ENCODE data around the gene DYRK1B.
"Not testable (repeated sequence)": the region's sequence is repeated elsewhere in the genome, so short reads cannot be mapped to it uniquely, and the experiment has no call there.

DYRK1B gene

DNA sequence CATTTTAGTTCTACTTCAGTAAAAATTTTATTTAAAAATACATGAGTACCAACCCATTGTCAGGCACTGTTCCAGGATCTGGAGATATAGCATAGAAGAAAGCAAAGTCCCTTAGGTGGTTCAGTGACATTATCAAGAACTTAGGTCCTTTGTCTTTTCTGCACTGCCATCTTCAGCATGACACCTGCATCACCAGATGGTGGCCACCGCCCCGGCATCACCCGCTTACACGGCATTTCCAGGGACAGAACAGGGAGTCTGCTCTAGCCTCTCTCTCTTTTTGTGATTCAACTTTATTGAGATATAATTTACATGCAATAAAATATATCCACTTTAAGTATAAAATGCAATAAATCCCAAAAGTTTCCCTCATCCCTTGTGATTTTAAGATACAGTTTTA is 23.5 kb downstream of the DYRK1B start:
- no peak for DNase-seq (ENCODE audit: low read depth, low spot score)

DNA sequence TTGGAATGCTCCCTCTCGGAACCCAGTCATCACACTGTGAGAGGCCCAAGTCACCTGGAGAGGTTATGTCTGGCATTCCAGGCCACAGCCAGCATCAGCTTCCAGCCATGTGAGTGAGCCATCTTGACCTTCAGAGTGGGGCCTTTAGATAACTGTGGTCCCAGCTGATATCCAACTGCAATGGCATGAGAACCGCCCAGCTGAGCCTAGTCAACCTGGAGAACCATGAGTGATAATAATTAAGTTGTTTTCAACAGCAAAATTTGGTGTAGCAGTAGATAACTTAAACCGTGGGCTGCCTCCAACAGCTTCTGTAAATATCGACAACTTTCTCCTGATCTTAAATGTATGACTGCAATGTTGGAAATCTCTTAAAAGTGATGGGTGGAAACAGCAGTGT is 24.6 kb downstream of the DYRK1B start:
- DNase-seq (ENCODE audit: low read depth, low spot score): no peak

DNA sequence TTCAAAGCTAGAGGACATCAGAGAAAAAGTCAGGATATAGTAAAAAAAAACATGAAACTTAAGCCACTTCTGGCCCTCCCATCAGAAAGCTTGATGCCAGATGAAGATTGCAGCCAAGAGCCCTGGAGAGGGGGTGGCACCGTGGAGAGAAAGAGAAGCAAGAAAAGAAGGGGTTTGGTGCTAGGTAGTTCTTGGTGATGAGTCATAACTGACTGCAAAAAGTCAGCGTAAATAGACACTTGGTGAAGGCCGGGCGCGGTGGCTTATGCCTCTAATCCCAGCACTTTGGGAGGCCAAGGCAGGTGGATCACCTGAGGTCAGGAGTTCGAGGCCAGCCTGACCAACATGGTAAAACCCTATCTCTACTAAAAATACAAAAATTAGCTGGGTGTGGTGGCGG is 25.3 kb downstream of the DYRK1B start:
- not testable (repeated sequence) for DNase-seq (ENCODE audit: low read depth, low spot score)

DNA sequence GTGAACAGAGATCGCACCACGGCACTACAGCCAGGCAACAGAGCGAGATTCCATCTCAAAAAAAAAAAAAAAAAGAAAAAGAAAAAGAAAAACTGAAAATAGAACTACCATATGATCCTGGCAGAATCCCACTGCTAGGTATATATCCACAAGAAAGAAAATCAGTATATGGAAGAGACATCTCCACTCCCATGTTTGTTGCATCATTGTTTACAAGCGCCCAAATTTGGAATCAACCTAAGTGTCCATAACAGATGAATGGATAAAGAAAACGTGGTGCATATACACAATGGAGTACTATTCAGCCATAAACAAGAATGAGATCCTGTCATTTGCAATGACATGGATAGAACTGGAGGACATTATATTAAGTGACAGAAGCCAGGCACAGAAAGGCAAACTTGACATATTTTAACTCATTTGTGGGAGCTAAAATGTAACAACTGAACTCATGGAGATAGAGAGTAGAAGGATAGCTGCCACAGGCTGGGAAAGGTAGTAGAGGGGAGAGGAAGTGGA is 26.1 kb downstream of the DYRK1B start:
- no peak for DNase-seq (ENCODE audit: low read depth, low spot score)

DNA sequence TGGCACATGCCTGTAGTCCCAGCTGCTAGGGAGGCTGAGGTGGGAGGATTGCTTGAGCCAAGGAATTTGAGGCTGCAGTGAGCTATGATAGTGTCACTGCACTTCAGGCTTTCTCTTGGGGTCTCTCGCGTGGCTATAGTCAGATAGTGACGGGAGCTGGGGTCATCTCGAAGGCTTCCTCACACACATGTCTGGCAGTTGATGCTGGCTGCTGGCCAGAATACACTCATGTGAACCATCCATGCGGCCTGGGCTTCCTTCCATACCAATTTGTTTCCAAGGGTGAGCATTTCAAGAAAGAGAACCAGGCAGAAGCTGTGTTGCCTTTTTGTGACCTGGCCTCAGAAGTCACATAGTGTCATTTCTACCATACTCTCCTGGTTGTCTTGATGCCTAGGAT is 28.9 kb downstream of the DYRK1B start:
- DNase-seq (ENCODE audit: low read depth, low spot score): no peak

DNA sequence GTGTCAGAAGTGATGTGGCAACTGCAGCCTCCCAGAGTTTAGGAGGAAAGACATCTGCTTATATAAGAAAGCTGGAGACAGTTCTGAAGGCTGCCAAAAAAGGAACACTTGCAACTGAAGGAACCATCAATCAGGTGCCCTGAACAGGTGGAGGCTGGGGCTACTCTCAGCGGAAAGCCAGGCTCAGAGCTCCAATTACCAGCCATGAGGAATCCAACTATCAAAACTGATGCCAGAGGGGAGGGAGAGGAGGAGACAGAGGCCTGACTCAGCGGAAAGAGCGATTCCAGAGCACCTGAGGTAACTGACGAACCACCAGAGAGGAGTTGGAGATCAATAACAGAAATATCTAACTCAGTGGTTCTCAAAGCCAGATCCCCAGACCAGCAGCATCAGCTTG is 31.0 kb downstream of the DYRK1B start:
- no peak for DNase-seq (ENCODE audit: low read depth, low spot score)

DNA sequence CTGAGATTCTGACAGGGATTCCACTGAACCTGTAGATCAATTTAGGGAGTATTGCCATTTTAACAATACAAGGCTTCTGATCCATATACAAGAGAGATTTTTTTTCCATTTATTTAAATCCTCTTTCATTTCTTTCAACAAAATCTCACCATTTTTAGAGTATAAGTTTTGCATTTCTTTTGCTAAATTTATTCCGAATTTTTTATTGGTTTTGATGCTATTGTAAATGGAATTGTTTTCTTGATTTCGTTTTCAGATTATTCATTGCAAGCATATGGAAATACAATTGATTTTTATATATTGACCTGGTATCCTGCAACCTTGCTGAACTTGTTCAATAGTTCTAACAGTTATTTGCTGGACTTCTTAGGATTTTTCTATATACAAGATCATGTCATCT is 36.9 kb downstream of the DYRK1B start:
- DNase-seq (ENCODE audit: low read depth, low spot score): no peak

DNA sequence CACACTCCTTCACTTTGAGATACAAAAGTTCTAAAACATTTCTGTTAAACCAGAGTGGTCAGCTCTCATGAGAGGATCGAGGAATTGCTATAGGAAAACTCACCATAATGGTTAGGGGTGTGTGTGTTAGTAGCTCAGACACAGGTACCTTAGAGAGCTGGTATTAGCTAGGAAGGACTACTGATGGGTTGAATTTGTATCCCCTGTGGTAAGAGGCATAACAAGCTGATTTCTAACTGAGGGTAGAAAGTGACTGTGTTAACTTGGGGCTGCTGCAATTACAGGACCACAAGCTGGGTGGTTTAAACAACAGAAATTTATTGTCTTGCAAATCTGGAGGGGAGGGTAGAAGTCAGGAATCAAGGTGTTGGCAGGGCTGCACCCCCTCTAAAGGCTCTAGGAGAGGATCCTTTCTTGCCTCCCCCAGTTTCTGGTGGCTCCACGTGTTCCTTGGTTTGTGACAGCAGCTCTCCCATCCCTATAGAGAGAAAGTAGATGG is 37.9 kb downstream of the DYRK1B start:
- no peak for DNase-seq (ENCODE audit: low read depth, low spot score)

DNA sequence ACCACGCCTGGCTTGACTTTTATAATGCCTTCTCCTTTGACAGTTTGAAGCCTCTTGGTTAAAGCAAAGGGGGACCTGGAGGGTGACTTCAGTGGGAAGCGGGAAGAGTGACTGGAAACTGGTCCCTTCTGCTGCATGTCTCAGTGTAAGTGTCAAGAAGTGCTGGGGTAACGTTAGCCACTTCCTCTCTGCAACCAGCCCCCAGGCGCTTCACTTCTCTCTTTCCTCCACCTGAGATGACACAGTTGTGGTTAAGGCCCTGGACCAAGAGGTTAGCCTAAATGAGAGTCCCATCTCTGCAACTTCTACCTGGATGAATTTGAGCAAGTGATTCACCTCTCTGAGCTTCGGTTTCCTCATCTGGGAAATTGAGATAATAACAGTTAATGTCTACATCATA is 39.0 kb downstream of the DYRK1B start:
- DNase-seq (ENCODE audit: low read depth, low spot score): no peak

DNA sequence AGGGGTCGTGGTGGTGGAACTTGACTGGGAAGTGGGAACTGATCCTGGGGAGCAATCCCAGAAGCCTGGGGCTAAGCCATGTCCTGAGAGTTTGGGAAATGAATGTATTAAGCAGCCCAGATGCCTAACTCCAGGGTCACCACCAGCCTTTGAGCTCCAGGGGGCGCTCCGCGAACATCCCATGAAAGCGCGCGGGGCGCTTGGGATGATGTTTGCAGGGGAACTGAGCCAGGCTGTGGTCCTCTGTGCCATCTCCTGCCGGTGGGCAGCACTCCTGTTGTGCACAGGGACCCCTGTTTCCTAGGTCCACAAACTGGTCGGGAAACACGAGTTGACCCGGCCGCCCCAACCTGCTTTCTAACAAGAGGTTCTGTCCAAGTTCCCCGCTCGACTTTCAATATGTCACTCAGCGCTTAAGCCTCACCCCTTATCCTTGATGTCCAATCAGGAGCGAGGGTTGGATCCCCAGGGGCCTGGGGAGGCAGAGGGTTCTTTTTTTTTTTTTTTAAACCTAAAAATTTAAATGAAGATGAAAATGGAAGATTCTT is 40.9 kb downstream of the DYRK1B start:
- peak; percentile 57 for DNase-seq (ENCODE audit: low read depth, low spot score)

DNA sequence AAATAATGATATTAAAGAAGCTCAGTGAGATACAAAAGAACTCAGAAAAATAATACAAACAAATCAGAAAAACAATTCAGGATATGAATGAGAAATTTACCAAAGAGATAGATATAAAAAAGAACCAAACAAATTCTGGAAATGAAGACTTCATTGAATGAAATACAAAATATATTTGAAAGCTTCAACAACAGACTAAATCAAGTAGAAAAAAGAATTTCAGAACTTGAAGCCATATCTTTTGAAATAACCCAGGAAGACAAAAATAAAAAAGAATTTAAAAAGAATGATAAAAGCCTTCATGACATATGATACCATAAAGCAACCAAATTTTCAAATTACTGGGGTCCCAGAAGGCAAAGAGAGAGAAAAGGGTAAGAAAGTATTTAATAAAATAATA is 45.7 kb downstream of the DYRK1B start:
- no peak for DNase-seq (ENCODE audit: low read depth, low spot score)

DNA sequence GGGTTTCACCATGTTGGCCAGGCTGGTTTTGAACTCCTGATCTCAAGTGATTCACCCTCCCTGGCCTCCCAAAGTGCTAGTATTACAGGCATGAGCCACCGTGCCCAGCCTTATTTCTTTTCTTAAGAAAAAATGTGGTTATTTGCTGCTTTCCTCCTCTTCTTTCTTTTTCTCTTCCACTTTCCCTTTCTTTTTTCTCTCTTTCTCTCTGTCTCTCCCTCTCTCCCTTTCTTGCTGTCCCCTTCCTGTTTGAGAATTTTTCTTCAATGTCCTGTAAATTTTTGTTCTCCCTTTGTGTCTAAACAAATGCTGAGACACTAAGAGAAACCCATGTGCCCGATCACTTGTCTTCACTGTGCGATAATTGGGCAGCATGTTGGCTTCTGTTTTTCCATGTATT is 53.1 kb downstream of the DYRK1B start:
- DNase-seq (ENCODE audit: low read depth, low spot score): no peak

DNA sequence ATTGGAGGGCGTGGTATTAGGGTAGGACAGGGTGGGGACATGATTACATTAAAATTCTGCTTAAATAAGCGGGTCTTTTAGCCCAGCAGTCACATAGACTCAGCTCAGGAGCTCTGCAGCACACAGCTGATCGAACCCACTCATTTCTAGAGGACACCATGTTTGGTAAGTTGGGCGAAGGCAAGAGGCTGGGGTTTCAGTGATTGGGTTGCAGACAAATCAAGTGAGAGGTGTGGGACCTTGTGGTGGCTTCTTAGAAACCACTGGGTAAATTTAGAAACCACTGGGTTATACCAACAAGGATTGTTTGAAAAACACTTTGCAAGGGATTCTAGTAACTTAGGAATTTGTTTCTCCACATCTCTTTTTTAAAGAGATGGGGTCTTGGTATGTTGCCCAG is 55.2 kb downstream of the DYRK1B start, which contains the start of gene LEUTX:
LEUTX (plus strand) TSS at position 92 of the 400 bp plus-strand sequence; CDS start at position 159, 67 bp downstream.
- no peak for DNase-seq (ENCODE audit: low read depth, low spot score)

Data from brain pericyte (primary cell).